OCI-LY7 (cell line): ENCODE measurements around the gene ERGIC1.

Source experiments
- EZH2phosphoT487 ChIP-seq: fragments of 200-600 bp; sonication (generic); IDR thresholded peaks from 2 replicates; pipeline ENCODE4 v1.6.1; 2018; ENCODE audit warnings: low read depth, borderline replicate concordance, mild to moderate bottlenecking, mixed run types, antibody characterized with exemption, low read length, moderate library complexity, mixed read lengths
- TF ChIP-seq, protein P1 (sequence below): fragments of 200-600 bp; sonication (generic); conservative IDR thresholded peaks from 2 replicates; pipeline ENCODE4 v1.5.1; 2014; ENCODE audit warnings: mild to moderate bottlenecking, antibody characterized with exemption, low read length, moderate library complexity, mixed read lengths

DNA sequence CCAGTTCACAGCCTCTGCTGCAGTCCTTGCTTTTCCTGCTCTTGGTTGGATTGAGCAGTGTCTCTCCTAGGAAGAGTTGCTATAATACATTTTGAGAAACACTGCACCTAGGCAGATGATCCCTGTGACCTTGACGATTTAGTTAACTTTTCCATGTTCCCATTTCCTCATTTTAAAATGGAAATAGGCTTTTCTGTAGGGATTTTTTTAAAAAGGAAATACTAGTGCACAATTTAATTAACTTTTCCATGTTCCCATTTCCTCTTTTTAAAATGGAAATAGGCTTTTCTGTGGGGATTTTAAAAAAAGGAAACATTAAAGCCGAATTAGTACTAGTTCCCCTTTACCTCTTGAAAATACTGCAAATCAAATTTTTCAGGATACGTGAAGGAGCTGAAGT lies 154.2 kb downstream of the ERGIC1 start:
- TF ChIP-seq, protein P1, sequence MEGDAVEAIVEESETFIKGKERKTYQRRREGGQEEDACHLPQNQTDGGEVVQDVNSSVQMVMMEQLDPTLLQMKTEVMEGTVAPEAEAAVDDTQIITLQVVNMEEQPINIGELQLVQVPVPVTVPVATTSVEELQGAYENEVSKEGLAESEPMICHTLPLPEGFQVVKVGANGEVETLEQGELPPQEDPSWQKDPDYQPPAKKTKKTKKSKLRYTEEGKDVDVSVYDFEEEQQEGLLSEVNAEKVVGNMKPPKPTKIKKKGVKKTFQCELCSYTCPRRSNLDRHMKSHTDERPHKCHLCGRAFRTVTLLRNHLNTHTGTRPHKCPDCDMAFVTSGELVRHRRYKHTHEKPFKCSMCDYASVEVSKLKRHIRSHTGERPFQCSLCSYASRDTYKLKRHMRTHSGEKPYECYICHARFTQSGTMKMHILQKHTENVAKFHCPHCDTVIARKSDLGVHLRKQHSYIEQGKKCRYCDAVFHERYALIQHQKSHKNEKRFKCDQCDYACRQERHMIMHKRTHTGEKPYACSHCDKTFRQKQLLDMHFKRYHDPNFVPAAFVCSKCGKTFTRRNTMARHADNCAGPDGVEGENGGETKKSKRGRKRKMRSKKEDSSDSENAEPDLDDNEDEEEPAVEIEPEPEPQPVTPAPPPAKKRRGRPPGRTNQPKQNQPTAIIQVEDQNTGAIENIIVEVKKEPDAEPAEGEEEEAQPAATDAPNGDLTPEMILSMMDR, result no peak
- no peak for TF ChIP-seq EZH2phosphoT487
